HG03066 (cell line): ENCODE measurements around the gene OR4X1.
"Not testable (repeated sequence)": the region's sequence is repeated elsewhere in the genome, so short reads cannot be mapped to it uniquely, and the experiment has no call there.

ENCODE experiments used
- ATAC-seq: cut with Tn5 transposase; IDR thresholded peaks from one replicate; pipeline ENCODE4 v1.9.1; 2021; ENCODE audit warnings: low read depth; ENCODE audit not compliant: unreplicated experiment

OR4X1 gene, protein sequence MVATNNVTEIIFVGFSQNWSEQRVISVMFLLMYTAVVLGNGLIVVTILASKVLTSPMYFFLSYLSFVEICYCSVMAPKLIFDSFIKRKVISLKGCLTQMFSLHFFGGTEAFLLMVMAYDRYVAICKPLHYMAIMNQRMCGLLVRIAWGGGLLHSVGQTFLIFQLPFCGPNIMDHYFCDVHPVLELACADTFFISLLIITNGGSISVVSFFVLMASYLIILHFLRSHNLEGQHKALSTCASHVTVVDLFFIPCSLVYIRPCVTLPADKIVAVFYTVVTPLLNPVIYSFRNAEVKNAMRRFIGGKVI

GRCh38 chr11:48263423-48263911 is at the start of gene OR4X1:
TSS of gene OR4X1 (plus strand) at chr11:48263861. CDS start at chr11:48263861, 0 bp downstream.
- no peak for ATAC-seq

DNA sequence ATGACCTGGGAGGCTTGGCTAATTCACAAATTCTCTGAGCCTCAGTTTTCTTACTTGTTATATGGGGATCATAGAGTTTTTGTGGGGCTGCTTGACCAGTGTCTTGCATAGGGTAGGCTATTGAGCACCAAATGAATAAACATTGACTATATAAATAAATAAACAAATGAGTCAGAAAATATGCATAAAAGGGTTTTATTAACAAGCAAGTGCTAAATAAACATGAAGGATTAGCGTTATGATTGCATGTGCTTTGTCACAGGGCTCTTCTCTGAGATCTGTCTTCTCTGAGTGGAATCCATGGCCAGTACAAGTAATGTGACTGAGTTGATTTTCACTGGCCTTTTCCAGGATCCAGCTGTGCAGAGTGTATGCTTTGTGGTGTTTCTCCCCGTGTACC is 47.2 kb upstream of the OR4X1 start, which contains the start of gene OR4B1:
TSS of gene OR4B1 (plus strand) at position 301 of the 400 bp plus-strand sequence. CDS start at position 301, 0 bp downstream.
- no peak for ATAC-seq

GRCh38 chr11:48228761-48229160 is 34.9 kb upstream of the OR4X1 start:
- no peak for ATAC-seq

DNA sequence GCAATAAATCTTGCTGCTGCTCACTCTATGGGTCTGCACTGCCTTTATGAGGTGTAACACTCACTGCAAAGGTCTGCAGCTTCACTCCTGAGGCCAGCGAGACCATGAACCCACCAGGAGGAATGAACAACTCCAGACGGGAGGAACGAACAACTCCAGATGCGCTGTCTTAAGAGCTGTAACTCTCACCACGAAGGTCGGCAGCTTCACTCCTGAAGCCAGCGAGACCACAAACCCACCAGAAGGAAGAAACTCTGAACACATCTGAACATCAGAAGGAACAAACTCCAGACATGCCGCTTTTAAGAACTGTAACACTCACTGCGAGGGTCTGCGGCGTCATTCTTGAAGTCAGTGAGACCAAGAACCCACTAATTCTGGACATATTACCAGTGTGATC is 33.6 kb upstream of the OR4X1 start:
- not testable (repeated sequence) for ATAC-seq

DNA sequence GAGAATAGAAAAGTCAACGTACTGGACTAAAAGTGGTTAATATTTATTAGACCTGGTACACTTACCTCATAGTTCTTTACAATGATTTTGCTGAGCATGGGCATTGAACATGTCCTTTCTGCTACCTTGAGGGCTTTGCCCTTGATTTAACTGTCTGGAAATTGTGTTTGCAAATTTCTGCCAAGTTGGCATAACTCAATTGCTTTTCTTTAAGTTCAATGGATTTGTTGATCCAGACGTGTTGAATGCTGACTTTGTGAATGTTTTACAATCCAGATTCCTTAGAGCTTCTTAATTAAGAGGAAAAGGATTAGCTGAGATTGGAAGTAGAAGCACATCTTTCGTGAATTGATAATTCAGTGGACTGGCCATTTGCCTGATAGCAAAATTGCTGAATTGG is 25.9 kb upstream of the OR4X1 start:
- ATAC-seq: no peak

GRCh38 chr11:48242501-48242900 is 21.2 kb upstream of the OR4X1 start:
- ATAC-seq: no peak

- no peak for ATAC-seq
Measured at GRCh38 chr11:48244804-48245203, 18.9 kb upstream of the OR4X1 start, which contains the start of gene OR4X2. TSS of gene OR4X2 (plus strand) at chr11:48245104. CDS start at chr11:48245104, 0 bp downstream.

DNA sequence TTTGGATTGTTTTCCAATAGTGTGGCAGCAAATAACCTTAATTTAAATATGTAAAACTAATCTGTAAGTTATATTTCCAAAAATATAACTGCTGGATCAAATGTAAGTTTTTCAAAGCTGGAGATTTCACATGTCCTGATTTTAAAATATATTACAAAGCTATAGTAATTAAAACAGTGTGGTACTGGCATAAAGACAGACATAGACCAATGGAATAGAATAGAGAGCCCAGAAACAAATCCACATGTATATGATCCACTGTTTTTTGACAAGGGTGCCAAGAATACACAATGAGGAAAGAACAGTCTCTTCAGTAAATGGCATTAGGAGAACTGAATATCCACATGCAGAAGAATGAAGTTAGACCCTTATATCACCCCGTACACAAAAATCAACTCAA is 14.8 kb upstream of the OR4X1 start:
- no peak for ATAC-seq

DNA sequence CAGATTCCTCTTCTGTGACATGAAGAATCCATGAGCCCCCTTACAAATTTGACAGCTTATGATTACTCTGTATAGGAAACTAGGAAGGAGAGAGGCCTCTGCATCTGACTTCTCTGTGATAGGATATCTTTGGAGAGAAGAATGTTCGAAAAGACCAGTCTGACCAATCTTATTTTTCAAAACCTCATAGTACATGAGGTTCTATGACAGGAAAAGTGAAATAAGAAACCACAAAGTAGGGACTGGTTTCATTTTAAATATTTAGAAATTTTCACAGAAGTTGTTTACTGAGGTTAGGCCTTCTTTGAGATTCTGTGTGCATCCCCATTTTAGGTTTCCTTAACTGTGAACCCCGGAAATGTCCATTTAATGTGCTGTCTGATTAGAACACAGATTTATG is 2.1 kb upstream of the OR4X1 start:
- ATAC-seq: no peak

DNA sequence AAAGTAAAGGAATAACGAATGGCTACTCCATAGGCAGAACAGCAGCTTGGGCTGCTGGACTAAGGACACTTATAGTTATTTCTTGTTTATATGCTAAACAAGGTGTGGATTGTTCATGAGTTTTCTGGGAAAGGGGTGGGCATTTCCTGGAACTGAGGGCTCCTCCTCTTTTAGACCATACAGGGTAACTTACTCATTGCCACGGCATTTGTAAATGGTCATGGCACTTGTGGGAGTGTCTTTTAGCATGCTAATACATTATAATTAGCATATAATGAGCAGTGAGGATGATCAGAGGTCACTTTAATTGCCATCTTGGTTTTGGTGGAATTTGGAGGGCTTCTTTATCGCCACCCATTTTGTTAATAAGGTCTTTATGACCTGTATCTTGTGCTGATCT is 7.0 kb downstream of the OR4X1 start:
- no peak for ATAC-seq

DNA sequence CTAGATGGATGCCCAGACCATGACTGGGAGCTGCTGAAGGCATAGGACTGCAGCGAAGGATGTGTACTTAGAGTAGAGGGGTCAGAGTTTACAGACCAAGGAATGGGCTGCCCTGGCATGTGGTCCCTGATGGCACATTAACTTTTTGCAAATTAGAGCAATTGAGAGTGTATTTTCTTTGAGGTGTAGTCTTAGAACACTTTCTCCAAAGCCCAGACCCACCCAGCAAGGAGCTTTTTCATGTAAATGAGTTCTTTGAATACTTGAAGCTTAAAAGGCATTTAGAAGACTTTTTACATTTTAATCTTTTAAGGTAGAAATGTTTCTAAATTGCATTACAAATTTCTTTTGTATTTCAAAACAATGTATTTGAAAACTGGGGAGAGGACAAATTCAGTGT is 8.9 kb downstream of the OR4X1 start:
- ATAC-seq: no peak

- no peak for ATAC-seq
Measured at GRCh38 chr11:48305923-48306322, 42.3 kb downstream of the OR4X1 start, which contains the start of gene OR4S1. TSS of gene OR4S1 (plus strand) at chr11:48306223. CDS start at chr11:48306223, 0 bp downstream.

- peak; percentile 63 for ATAC-seq
Measured at GRCh38 chr11:48307760-48308386, 44.2 kb downstream of the OR4X1 start.

DNA sequence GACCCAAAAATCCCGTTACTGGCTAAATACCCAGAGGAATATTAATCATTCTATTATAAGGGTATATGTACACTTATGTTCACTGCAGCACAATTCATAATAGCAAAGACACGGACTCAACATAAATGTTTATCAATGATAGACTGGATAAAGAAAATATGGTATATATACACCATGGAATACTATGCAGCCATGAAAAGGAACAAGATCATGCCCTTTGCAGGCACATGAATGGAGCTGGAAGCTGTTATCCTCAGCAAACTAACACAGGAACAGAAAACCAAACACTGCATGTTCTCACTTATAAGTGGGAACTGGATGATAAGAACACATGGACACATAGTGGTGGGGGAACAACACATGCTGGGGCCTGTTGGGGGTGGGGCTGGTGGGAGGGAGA is 49.9 kb downstream of the OR4X1 start:
- ATAC-seq: not testable (repeated sequence)
